RWPE2 (cell line): ENCODE results near the gene MT1HL1.

Experiments
- ATAC-seq: fragments of 200-7000 bp; cut with Tn5 transposase; 3 replicates; pipeline ENCODE4 v1.9.1; 2021; ENCODE audit warnings: low read depth
- DNase-seq: peaks from one replicate; pipeline ENCODE4 v3.0.0-alpha.2; 2020; ENCODE audit warnings: low spot score
- H3K27ac ChIP-seq: fragments of 450-650 bp; 2 replicates; pipeline ENCODE4 v1.5.1; 2017; ENCODE audit warnings: mild to moderate bottlenecking; ENCODE audit not compliant: poor library complexity, severe bottlenecking
- H3K27me3 ChIP-seq: fragments of 250-450 bp; sonication (Bioruptor Pico); 2 replicates; pipeline ENCODE4 v1.5.1; 2021; ENCODE audit warnings: mild to moderate bottlenecking, moderate library complexity; ENCODE audit not compliant: insufficient read depth, poor library complexity, severe bottlenecking
- H3K36me3 ChIP-seq: fragments of 250-450 bp; sonication (Bioruptor Pico); 2 replicates; pipeline ENCODE4 v1.5.1; 2020; ENCODE audit warnings: low read depth, mild to moderate bottlenecking, moderate library complexity
- H3K4me1 ChIP-seq: fragments of 250-450 bp; sonication (Bioruptor Pico); 2 replicates; pipeline ENCODE4 v1.5.1; 2021; ENCODE audit warnings: mild to moderate bottlenecking, moderate library complexity; ENCODE audit not compliant: insufficient read depth, poor library complexity, severe bottlenecking
- H3K4me3 ChIP-seq: fragments of 250-450 bp; sonication (Bioruptor Pico); 2 replicates; pipeline ENCODE4 v1.5.1; 2021; ENCODE audit warnings: mild to moderate bottlenecking, moderate library complexity; ENCODE audit not compliant: severe bottlenecking
- H3K9me3 ChIP-seq: fragments of 250-450 bp; sonication (Bioruptor Pico); 2 replicates; pipeline ENCODE4 v1.5.1; 2021; ENCODE audit warnings: mild to moderate bottlenecking, moderate library complexity; ENCODE audit not compliant: severe bottlenecking
- CTCF ChIP-seq: fragments of 450-650 bp; IDR thresholded peaks from one replicate; pipeline ENCODE4 v1.5.1; 2017; ENCODE audit warnings: mild to moderate bottlenecking, moderate library complexity; ENCODE audit not compliant: poor library complexity, severe bottlenecking

The MT1HL1 gene

GRCh38 chr1:237012361-237012760 is 8.1 kb upstream of the MT1HL1 start:
- Histone ChIP-seq H3K4me1 (no peaks in the 10 kb centered on the region), H3K27ac (no peak overlapping the region), H3K9me3 (no peaks in the 10 kb centered on the region), H3K36me3 (no peaks in the 10 kb centered on the region), H3K4me3 (no peak overlapping the region), H3K27me3 (no peaks in the 10 kb centered on the region)
- ATAC-seq (no peak), DNase-seq (no peak)
- TF ChIP-seq CTCF: no peak

GRCh38 chr1:237011432-237011831 is 7.2 kb upstream of the MT1HL1 start:
- DNase-seq (no peak), ATAC-seq (no peak)
- no peaks in the 10 kb centered on the region for H3K4me1 ChIP-seq
- H3K27me3 ChIP-seq: no peaks in the 10 kb centered on the region
- H3K4me3 ChIP-seq: no peak overlapping the region
- H3K36me3 ChIP-seq: no peaks in the 10 kb centered on the region
- H3K27ac ChIP-seq: no peak overlapping the region
- TF ChIP-seq CTCF: no peak
- no peaks in the 10 kb centered on the region for H3K9me3 ChIP-seq

GRCh38 chr1:237009611-237010010 is 5.4 kb upstream of the MT1HL1 start:
- Histone ChIP-seq H3K4me3 (no peak overlapping the region), H3K27me3 (no peaks in the 10 kb centered on the region), H3K9me3 (no peaks in the 10 kb centered on the region), H3K36me3 (no peaks in the 10 kb centered on the region), H3K4me1 (no peaks in the 10 kb centered on the region), H3K27ac (no peak overlapping the region)
- no peak for TF ChIP-seq CTCF
- no peak for DNase-seq
- ATAC-seq: no peak

GRCh38 chr1:237007147-237007881 is 3.1 kb upstream of the MT1HL1 start:
- ATAC-seq (no peak), DNase-seq (no peak)
- Histone ChIP-seq H3K4me3 (no peak overlapping the region), H3K27me3 (no peaks in the 10 kb centered on the region), H3K9me3 (no peaks in the 10 kb centered on the region), H3K27ac (no peak overlapping the region), H3K36me3 (no peaks in the 10 kb centered on the region), H3K4me1 (no peaks in the 10 kb centered on the region)
- TF ChIP-seq CTCF: no peak

- Histone ChIP-seq H3K27me3 (no peaks in the 10 kb centered on the region), H3K9me3 (no peaks in the 10 kb centered on the region), H3K36me3 (no peaks in the 10 kb centered on the region), H3K4me3 (no peak overlapping the region), H3K4me1 (no peaks in the 10 kb centered on the region), H3K27ac (no peak overlapping the region)
- DNase-seq: no peak
- no peak for TF ChIP-seq CTCF
- no peak for ATAC-seq
These were observed 1.4 kb upstream of the MT1HL1 start for GRCh38 chr1:237005674-237006073.
